Bone marrow (tissue), 2 donors: ENCODE data around the gene MXI1.
"Not testable (repeated sequence)": the region's sequence is repeated elsewhere in the genome, so short reads cannot be mapped to it uniquely, and the experiment has no call there.

ENCODE experiments used
- DNase-seq, 2 donors: peaks; one replicate each; lab custom pipeline; 2025; lab: John Stamatoyannopoulos, UW

The MXI1 gene

DNA sequence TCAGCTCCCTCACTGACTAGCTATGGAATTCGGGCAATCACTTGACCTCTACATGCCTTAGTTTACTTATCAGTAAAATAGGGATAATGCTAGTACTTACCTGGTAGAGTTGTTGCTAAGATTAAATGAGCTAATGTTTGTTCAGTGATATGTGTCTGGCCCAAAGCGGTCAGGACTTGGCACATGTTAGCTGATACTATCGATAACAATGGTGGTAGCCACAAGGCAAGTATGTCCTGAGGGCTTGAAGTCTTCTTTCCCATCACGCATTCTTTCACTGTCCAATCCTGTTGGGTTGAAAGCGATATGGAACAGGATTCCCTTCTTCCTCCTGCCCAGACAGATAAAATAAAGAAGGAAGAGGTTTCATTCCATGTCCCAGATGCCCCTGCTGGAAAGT is 25.5 kb upstream of the MXI1 start:
- DNase-seq = no peak

DNA sequence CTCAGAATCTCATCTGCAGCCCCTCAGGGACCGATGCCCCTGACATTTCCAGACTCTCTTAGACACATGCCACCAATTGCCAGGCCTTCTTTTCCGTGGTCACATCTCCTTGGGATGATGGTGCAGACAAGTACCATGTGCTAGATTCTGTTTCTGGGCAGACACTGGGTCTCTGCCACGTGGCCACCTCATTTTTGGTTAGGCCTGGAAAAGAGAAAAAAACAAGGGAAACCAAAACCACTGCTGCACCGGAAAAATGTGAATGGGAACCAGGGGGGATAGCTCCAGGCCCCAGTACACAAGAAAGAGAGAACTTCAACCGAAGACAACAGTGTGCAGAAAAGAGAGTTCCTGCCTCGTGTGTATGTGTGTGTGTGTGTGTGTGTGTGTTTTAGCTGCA is 23.0 kb upstream of the MXI1 start:
- DNase-seq = peak in 1 of 2 donors; percentile 47

GRCh38 chr10:110185646-110186182 is 21.7 kb upstream of the MXI1 start:
- not testable (repeated sequence) for DNase-seq

DNA sequence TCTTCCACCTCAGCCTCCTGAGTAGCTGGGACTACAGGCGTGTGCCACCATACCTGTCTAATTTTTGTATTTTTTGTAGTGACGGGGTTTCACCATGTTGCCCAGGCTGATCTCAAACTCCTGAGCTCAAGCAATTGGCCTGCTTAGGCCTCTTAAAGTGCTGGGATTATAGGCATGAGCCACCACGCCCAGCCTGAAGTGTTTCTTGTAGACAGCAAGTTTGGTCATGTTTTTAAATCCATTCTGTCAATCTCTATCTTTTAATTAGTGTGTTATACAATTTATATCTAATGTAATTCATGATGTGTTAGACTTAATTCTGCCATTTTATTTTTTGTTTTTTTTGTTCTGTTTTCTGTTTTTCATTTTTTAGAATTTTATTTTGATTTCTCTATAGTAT is 17.2 kb upstream of the MXI1 start:
- DNase-seq = no peak

GRCh38 chr10:110192552-110192951 is 14.9 kb upstream of the MXI1 start:
- no peak for DNase-seq

GRCh38 chr10:110200503-110200902 is 6.9 kb upstream of the MXI1 start:
- no peak for DNase-seq

DNA sequence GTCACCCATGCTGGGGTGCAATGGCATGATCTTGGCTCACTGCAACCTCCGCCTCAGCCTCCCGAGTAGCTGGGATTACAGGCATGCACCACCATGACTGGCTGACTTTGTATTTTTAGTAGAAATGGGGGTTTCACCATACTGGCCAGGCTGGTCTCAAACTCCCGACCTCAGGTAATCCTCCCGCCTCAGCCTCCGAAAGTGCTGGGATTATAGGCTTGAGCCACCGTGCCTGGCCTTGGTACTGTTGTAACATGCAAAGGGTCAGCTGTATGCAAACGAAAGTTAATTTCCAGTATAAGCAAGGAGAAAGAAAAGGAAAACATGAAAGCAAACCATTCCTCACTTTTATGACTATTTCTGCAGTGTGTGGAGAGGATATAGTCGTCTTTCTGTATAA is 6.4 kb upstream of the MXI1 start:
- not testable (repeated sequence) for DNase-seq

GRCh38 chr10:110203500-110204455 is 3.6 kb upstream of the MXI1 start:
- DNase-seq = no peak

DNA sequence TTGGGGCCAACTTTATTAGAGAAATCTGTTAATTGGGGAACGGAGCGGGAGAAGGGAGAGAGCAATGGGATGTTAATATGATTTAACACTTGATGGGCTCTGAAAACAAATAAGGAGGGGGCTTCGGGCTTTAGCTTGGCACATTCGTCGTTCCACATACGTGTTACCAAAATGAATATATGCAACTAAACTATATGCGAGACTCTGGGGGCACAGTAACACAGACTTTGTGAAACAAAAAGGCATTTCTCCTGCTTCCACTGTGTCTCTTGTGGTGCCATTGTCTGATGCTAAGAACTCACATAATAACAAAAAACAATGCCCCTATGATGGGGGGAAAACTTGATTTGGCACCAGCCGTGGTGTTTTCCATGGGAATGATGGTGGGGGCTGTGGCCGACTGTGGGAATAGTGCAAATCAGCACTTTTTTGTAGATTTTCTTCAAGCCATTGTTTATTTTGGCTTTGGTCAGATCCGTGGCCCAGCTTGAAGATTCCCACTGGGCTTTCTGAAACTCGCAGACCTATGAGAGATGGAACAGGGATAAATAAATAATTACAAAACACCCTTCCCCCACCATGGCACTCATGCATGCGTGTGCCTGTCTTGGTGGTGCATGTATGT is 2.2 kb upstream of the MXI1 start:
- no peak for DNase-seq

DNA sequence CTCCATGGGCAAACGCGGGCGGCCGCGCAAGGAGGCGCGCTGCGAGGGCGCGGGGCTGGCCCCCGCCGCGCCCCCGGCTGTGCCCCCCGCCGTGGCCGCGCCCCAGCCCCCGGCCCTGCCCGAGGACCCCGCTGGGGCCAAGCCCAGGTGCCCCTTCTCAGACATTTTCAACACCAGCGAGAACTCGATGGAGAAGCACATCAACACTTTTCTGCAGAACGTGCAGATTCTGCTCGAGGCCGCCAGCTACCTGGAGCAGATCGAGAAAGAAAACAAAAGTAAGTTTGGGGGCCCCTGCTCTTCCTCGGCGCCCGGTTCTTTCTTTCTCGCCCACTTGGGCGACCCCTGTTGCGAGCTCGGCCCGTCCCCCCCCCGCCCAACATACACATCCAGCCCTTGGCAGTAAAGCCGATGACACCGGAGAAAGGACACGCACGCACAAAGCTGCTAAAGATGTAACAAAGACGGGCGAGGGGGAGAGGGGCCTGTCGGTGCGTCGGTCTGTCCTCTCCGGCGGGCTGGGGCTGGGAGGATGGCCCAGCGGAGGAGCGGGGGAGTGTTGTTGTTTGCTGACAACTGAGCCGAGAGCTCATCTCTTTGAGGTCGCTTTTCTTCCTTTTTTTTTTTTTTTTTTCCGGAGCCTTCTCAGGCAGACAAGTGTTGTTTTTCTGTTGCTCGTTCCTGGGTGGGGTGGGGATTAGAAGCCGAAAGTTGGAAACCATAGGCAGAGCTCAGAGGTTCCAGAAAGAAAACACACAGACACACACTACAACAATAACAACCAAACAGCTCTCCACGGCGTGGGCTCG is 604 bp downstream of the MXI1 start:
- DNase-seq = peak in 1 of 2 donors; percentile 57

DNA sequence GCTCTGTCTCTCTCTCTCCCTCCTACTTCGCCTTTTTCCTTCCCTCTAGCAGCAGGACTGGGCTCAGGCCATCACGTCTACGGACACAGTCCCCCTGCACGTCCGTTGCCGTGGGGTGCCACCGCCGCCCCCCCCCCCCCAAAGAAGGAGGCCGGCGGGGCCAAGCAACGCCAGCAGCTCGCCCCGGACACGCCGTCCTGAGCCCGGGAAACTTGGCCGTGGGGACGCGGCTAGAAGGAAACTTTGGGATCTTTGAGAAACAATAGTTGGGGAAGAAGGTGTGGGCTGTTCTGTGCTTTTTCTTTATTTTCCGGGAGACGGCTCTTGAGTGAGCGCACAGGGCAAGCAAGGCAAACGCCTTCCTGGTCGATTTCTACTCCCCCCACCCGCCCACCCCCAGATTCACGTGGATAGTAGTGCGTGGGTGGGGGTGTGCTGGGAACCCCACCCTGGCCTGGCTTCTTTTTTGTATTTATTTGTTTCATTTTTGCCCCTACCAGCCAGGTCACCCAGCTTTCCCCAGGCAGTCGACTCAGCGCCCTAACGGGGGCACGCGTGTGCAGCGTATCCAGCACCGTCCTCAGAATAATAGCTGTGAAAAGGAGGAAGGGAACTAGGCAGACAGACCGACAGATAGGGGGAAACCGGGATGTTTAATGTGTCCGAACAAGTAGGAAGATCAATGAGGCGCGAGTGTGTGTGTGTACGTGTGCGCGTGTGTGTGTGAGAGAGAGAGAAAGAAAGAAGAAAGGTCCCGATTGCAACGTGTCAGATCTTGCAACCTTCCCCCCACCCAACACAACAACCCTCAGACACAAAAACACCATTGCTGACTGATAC is 1.4 kb downstream of the MXI1 start:
- peak in 1 of 2 donors; percentile 55 for DNase-seq

GRCh38 chr10:110209454-110209925 is 2.1 kb downstream of the MXI1 start:
- peak in 1 of 2 donors; percentile 40 for DNase-seq

- DNase-seq = no peak
Observed at GRCh38 chr10:110209926-110210673, 2.7 kb downstream of the MXI1 start.

- DNase-seq = peak; percentile 89 to 91
Observed at GRCh38 chr10:110210674-110211464, 3.5 kb downstream of the MXI1 start.

DNA sequence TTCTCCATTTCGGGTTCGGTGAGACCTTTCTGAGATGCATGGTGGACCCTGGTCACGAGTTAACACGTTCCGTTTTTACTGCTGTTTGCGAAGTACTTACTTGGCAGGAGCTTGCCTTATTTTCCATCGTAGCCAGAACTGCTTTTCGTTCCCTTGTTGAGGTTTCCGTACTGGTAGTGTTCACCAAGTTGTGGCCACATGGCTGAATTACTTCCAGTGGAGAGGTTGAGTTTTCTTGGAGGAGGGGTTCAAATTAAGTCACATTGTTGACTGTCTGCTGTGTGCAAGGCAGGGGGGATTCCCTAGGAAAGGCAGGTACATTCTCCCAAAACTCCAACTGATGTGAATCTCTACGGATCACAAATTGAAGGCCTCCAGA is 4.0 kb downstream of the MXI1 start:
- no peak for DNase-seq

- DNase-seq = peak in 1 of 2 donors; percentile 76
Observed at GRCh38 chr10:110212119-110213006, 5.0 kb downstream of the MXI1 start.

GRCh38 chr10:110214371-110214826 is 7.0 kb downstream of the MXI1 start:
- DNase-seq = peak in 1 of 2 donors; percentile 50
